GM18511 (cell line): Measurements from ENCODE around the gene DLL4.
A peak's percentile ranks its signal among the peaks of the same experiment; 100 is the strongest.

ENCODE experiments used
- ATAC-seq: cut with Tn5 transposase; IDR thresholded peaks from one replicate; pipeline ENCODE4 v1.9.1; 2021; ENCODE audit warnings: mild to moderate bottlenecking, moderate library complexity; ENCODE audit not compliant: unreplicated experiment

DLL4 gene

GRCh38 chr15:40906091-40906990 lies 22.8 kb upstream of the DLL4 start:
- peak; percentile 76 for ATAC-seq

GRCh38 chr15:40906991-40907802 lies 21.9 kb upstream of the DLL4 start:
- no peak for ATAC-seq

GRCh38 chr15:40908095-40908494 lies 21.0 kb upstream of the DLL4 start:
- ATAC-seq, result no peak

GRCh38 chr15:40909662-40910630 lies 19.2 kb upstream of the DLL4 start:
- no peak for ATAC-seq

GRCh38 chr15:40911141-40911540 lies 18.0 kb upstream of the DLL4 start:
- ATAC-seq, result no peak

- ATAC-seq, result no peak
Observed at GRCh38 chr15:40911693-40912092, 17.4 kb upstream of the DLL4 start.

GRCh38 chr15:40912478-40912877 lies 16.7 kb upstream of the DLL4 start:
- ATAC-seq, result no peak

- ATAC-seq, result no peak
Observed at GRCh38 chr15:40914013-40914412, 15.1 kb upstream of the DLL4 start.

- no peak for ATAC-seq
Observed at GRCh38 chr15:40914486-40914885, 14.7 kb upstream of the DLL4 start.

GRCh38 chr15:40915116-40915661 lies 14.0 kb upstream of the DLL4 start:
- ATAC-seq, result no peak

GRCh38 chr15:40915679-40916078 lies 13.5 kb upstream of the DLL4 start:
- ATAC-seq, result no peak

- ATAC-seq, result no peak
Observed at GRCh38 chr15:40917585-40917984, 11.6 kb upstream of the DLL4 start.

GRCh38 chr15:40918146-40918798 lies 10.9 kb upstream of the DLL4 start:
- no peak for ATAC-seq

- ATAC-seq, result no peak
Observed at GRCh38 chr15:40918799-40919392, 10.2 kb upstream of the DLL4 start.

- no peak for ATAC-seq
Observed at GRCh38 chr15:40921949-40922607, 7.1 kb upstream of the DLL4 start.

GRCh38 chr15:40922608-40923005 lies 6.5 kb upstream of the DLL4 start:
- no peak for ATAC-seq

GRCh38 chr15:40923551-40923950 lies 5.6 kb upstream of the DLL4 start:
- ATAC-seq, result no peak

- ATAC-seq, result no peak
Observed at GRCh38 chr15:40925495-40925862, 3.7 kb upstream of the DLL4 start.
